Left cardiac atrium (tissue), 4 donors: Measurements from ENCODE around the gene NFKBIL1. TPM values are rescaled to one million over a fixed set of nuclear protein-coding genes. Genes with fewer than 3 reads are reported as not detected.
A peak's percentile ranks its signal among the peaks of the same experiment; 100 is the strongest.
"Not testable (repeated sequence)": the region's sequence is repeated elsewhere in the genome, so short reads cannot be mapped to it uniquely, and the experiment has no call there.

Experiments
- ATAC-seq, 2 donors: fragments of 200-7000 bp; cut with Tn5 transposase; one replicate each; pipeline ENCODE4 v1.9.1; 2020; ENCODE audit warnings: mild to moderate bottlenecking in 2 of 2, moderate library complexity in 2 of 2
- DNase-seq: peaks from one replicate; pipeline ENCODE4 v3.0.0-alpha.2; 2020
- intact Hi-C, 2 donors: fragments of 100-400 bp; cut with DNase I; formaldehyde crosslinking; loops; one replicate each; pipeline versions ENCODE4 v1.14.1 to v1.15.1; 2022 to 2023
- total RNA-seq, 2 donors: library from RNA; stranded (reverse); fragmentation: NEBNext Ultra II Directional; extraction: Animal tissue kit (Norgen Biotek cat#: 25700); gene quantifications; one replicate each; pipeline ENCODE4 v1.2.1, GENCODE V29; 2021
- donor health status: DM: no; HTN: yes; CAD: no.
- donor health status: DM: no; HTN: yes; CAD: no; lungs with severe emphysema.
- donor health status: DM: yes; HTN: yes; CAD: no.
- donor health status: Dilated cardiomyopathy.

The NFKBIL1 gene
- total RNA-seq, 2 donors from 2014 or later = 12.9 to 14.8 TPM

- ATAC-seq (no peak), DNase-seq (no peak)
- intact Hi-C loops = no loop called here
Measured at GRCh38 chr6:31588871-31589650, 41.7 kb downstream of the NFKBIL1 start.

- DNase-seq = not testable (repeated sequence)
Measured at GRCh38 chr6:31590691-31591090, 43.3 kb downstream of the NFKBIL1 start.

GRCh38 chr6:31592396-31592771 is 45.0 kb downstream of the NFKBIL1 start:
- DNase-seq = no peak
- intact Hi-C loops = no loop called here

More at GRCh38 chr6:31590691-31591090, 43.3 kb downstream of the NFKBIL1 start:
- intact Hi-C loops, ATAC-seq: not testable (repeated sequence)

GRCh38 chr6:31597006-31597405 is 49.6 kb downstream of the NFKBIL1 start:
- DNase-seq (no peak), ATAC-seq (peak; percentile 24 to 55)
- intact Hi-C loops = loop anchor here (5.0 kb wide), 2 partner anchors 45 to 105 kb away; no protein-coding TSS in a partner anchor

More at GRCh38 chr6:31592396-31592771, 45.0 kb downstream of the NFKBIL1 start:
- ATAC-seq = no peak

GRCh38 chr6:31607317-31607716 is 59.9 kb downstream of the NFKBIL1 start:
- no peak for DNase-seq
- ATAC-seq = no peak
- intact Hi-C loops = no loop called here

Other genes with a start within 250 kb of the NFKBIL1 start
- 100 to 1,000 TPM; 609 to 632 TPM for gene HLA-B, start 190.4 kb upstream of the NFKBIL1 start, total RNA-seq
- 10 to 100 TPM; 10.0 to 11.3 TPM for gene MICA, start 144.0 kb upstream of the NFKBIL1 start, total RNA-seq
- gene MICB, start 49.5 kb upstream of the NFKBIL1 start, total RNA-seq = 1 to 10 TPM; 2.1 to 2.2 TPM
- not detected for gene MCCD1, start 18.6 kb upstream of the NFKBIL1 start, total RNA-seq
- gene DDX39B, start 5.6 kb upstream of the NFKBIL1 start, total RNA-seq = 100 to 1,000 TPM; 188 to 224 TPM
- gene ATP6V1G2, start 1.0 kb upstream of the NFKBIL1 start, total RNA-seq = 1 to 10 TPM; 1.9 to 2.7 TPM
- gene LTA, start 24.7 kb downstream of the NFKBIL1 start, total RNA-seq = not detected
- gene TNF, start 28.0 kb downstream of the NFKBIL1 start, total RNA-seq = under 1 TPM; 0.53 to 0.92 TPM
- gene LTB, start 34.8 kb downstream of the NFKBIL1 start, total RNA-seq = 1 to 10 TPM in 1 of 2 donors, under 1 TPM in 1; 0.84 to 1.4 TPM
- gene LST1, start 38.7 kb downstream of the NFKBIL1 start, total RNA-seq = 10 to 100 TPM in 1 of 2 donors, 1 to 10 TPM in 1; 9.4 to 16.0 TPM
- gene NCR3, start 45.4 kb downstream of the NFKBIL1 start, total RNA-seq = under 1 TPM in 1 of 2 donors, not detected in 1; 0.47 TPM
- 10 to 100 TPM; 17.0 to 37.4 TPM for gene AIF1, start 67.6 kb downstream of the NFKBIL1 start, total RNA-seq
- 100 to 1,000 TPM in 1 of 2 donors, 10 to 100 TPM in 1; 85.0 to 108 TPM for gene PRRC2A, start 73.1 kb downstream of the NFKBIL1 start, total RNA-seq
- gene BAG6, start 105.1 kb downstream of the NFKBIL1 start, total RNA-seq = 100 to 1,000 TPM; 206 to 294 TPM
- 1 to 10 TPM; 1.4 to 1.7 TPM for gene APOM, start 108.3 kb downstream of the NFKBIL1 start, total RNA-seq
- 10 to 100 TPM; 17.5 to 20.1 TPM for gene C6orf47, start 113.2 kb downstream of the NFKBIL1 start, total RNA-seq
- gene GPANK1, start 117.4 kb downstream of the NFKBIL1 start, total RNA-seq = 10 to 100 TPM; 12.3 to 15.7 TPM
- 100 to 1,000 TPM in 1 of 2 donors, 10 to 100 TPM in 1; 84.8 to 116 TPM for gene CSNK2B, start 118.5 kb downstream of the NFKBIL1 start, total RNA-seq
- 1 to 10 TPM; 3.2 to 8.8 TPM for gene LY6G5B, start 122.4 kb downstream of the NFKBIL1 start, total RNA-seq
- gene LY6G5C, start 133.5 kb downstream of the NFKBIL1 start, total RNA-seq = 1 to 10 TPM; 2.2 to 2.5 TPM
- gene ABHD16A, start 155.7 kb downstream of the NFKBIL1 start, total RNA-seq = 10 to 100 TPM; 33.5 to 36.3 TPM
- not detected for gene LY6G6F, start 159.3 kb downstream of the NFKBIL1 start, total RNA-seq
- not detected for gene LY6G6D, start 167.7 kb downstream of the NFKBIL1 start, total RNA-seq
- not detected for gene LY6G6C, start 174.1 kb downstream of the NFKBIL1 start, total RNA-seq
- gene MPIG6B, start 175.8 kb downstream of the NFKBIL1 start, total RNA-seq = under 1 TPM; 0.39 to 0.41 TPM
- gene DDAH2, start 181.7 kb downstream of the NFKBIL1 start, total RNA-seq = 10 to 100 TPM; 55.6 to 56.2 TPM
- 100 to 1,000 TPM; 151 to 196 TPM for gene CLIC1, start 188.9 kb downstream of the NFKBIL1 start, total RNA-seq
- 1 to 10 TPM; 2.6 to 3.0 TPM for gene MSH5, start 192.4 kb downstream of the NFKBIL1 start, total RNA-seq
- gene SAPCD1, start 215.0 kb downstream of the NFKBIL1 start, total RNA-seq = under 1 TPM; 0.71 to 0.73 TPM
- gene VWA7, start 229.7 kb downstream of the NFKBIL1 start, total RNA-seq = 1 to 10 TPM; 4.8 to 6.2 TPM
- 10 to 100 TPM; 24.8 to 39.3 TPM for gene VARS1, start 248.1 kb downstream of the NFKBIL1 start, total RNA-seq